NK-92 (cell line): Measurements from ENCODE around the gene ADAMTSL3.
"Not testable (repeated sequence)": the region's sequence is repeated elsewhere in the genome, so short reads cannot be mapped to it uniquely, and the experiment has no call there.

Experiments
- DNase-seq: peaks from one replicate; lab custom pipeline; 2025; ENCODE audit not compliant: unreplicated experiment; lab: John Stamatoyannopoulos, UW

Gene ADAMTSL3

DNA sequence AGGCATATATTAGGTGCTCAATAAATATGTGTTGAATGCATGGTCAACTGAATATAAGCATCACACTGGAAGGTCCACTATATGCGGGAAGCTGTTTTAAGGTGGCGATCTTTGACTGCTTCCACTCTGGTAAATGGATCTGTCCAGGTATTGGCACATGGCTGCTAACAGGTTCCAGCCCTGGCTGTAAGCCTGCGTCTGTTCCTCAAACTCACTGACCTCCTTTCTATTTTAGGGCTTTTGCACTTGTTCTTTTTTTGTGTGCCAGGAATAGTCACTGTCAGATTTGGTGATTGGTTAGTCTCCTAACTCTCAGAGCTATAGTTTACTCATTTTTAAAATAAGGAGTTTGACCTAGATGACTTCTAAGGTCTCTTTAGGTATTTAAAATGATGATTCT is 46.2 kb downstream of the ADAMTSL3 start:
- DNase-seq = no peak

DNA sequence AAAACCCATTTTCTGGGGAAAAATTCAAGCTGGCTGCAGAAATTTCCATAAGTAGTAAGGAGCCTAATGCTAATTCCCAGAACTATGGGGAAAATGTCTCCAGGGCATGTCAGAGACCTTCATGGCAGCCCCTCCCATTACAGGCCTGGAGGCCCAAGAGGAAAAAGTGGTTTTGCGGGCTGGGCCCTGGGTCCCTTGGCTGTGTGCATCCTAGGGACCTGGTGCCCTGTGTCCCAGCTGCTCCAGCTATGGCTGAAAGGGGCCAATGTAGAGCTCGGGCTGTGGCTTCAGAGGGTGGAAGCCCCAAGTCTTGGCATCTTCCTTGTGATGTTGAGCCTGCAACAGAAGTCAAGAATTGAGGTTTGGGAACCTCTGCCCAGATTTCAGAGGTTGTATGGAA is 48.4 kb downstream of the ADAMTSL3 start:
- DNase-seq = not testable (repeated sequence)

DNA sequence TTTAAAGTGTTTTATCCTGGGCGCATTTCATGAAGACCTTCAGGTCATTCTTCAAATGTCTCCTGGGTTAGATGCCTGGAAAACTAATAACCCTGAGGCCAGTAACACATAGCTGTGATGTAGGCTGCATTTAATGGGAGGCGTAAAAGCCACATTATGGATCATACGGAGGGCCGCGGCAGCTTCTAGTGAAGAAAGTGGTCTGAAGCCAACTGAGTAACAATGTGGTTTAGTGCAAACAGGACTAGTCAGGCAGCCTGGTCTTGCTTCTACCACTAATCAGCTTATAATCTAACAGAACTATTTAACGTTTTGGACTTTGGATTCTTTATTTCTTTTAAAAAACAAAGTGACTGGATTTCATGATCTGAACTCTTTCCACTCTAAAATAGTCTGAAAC is 54.4 kb downstream of the ADAMTSL3 start:
- no peak for DNase-seq

DNA sequence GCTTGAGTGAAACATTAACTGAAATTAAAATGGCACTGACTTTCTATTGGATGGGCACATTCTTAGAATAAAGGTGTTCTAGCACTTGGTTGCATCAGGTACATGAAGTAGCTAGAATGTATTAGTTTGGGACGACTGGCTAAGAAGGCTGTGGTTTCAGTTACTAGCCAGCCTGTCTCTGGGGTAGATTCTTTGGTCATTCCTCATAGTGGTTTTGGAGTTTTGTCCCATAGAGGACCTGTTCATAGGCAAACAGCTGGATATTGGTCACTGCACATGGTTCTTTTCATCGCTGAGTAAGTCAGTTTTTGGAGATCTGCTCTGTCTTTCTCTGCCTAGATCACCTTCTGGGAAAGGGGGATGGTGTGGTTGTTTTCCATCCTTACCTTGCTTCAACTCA is 55.3 kb downstream of the ADAMTSL3 start:
- DNase-seq = no peak

DNA sequence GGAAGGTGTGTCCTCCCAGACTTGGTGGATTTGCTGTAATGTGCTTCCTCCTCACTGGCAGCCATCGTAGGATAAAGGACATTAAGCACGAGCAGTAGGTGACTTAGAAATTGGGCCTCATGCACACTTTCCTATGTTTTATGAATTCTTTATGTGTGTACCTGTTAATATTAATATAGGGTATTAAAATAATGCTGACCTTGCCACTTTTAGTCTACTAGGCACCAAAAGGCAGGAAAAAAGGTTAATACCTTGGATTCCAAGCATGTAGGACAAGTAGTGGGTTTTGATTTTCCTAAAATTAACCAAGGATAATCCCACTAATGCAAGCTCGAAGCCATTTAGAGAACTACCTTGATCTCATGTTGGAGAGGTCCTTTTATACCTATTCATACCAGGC is 55.9 kb downstream of the ADAMTSL3 start:
- no peak for DNase-seq

DNA sequence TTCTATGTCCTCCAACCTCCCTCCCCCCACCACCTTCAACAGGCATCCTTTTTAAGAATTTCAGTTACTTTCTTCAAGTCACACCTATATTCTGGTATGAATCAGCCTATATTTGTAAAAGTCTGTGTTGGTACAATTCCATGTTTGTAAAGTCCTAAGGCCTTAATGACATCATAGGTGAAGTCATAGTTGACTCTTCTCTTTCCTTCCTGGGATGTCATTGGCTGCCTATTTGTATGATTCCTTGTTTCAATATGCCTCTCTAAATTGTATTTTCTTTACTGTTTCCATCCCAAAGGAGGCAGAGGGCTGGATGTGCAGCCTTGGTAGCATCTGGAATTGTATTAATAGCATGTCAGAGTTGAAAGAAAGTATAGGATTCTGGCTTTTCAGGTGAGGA is 56.5 kb downstream of the ADAMTSL3 start:
- DNase-seq = no peak

DNA sequence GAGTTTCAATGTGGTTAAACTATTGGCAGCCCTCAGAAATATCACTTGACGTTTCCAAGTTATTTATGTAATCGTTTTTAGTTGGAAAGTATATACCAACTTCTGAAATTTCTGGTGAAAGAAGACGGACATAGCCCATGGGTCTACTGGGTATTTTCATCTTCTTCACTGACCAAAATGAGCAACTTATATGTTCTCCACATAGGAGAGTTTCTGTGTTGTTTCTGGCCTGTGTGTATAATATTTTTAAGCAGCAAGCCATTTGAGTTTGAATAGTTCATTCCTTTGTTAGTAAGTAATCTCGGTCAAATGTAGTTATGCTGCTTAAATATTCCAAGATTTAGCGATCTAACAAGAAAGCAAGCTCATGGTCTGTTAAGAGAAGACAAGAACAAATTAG is 57.3 kb downstream of the ADAMTSL3 start:
- no peak for DNase-seq

DNA sequence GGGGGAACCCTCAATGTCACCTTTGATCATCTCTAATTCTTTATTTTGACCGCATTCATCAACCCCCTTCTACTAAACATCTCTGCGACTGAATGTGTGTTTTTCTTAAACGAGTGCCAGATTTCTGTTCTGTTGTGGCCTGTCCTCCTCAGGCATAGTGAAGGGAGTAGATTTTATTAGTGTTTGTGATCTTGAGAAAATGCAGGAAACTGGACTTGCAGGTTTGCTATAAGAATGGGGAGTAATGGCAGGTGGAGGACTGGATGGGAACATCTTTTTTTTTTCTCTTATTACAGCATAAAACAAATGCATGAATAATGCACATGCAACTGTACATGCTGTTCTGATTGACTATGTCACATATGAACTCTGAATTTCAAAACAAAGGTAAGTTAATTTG is 59.3 kb downstream of the ADAMTSL3 start:
- DNase-seq = no peak

DNA sequence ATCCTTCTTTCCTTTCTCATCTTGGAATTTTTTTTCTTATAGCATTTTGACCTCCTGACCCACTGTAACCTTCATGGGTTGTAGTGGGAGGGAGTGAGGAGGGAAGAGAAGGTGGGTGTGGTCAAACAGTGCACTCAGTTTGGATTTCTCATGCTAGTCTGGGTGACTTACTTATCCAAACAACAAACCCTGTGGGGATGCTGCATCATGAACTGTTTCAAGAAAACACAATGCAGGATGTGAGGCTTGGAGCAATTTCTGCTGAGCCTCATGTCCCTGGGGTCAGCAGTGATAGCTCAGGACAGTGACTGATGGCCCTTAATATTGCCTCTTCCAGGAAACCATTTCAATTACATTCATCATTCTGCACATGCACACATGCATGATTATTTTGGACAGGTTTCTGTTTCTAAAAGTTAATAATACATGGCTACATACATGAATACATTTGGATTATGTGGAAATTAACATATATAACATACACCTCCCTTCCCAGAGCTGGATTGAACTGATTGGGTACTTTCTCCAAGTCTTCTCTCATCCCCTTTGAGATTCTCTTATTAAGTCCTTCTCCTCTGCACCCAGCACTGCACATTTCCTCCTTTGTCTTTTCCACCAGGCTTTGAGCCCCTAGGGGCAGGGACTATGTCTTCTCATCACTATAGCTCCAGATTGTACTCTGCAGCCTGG is 61.2 kb downstream of the ADAMTSL3 start:
- no peak for DNase-seq

DNA sequence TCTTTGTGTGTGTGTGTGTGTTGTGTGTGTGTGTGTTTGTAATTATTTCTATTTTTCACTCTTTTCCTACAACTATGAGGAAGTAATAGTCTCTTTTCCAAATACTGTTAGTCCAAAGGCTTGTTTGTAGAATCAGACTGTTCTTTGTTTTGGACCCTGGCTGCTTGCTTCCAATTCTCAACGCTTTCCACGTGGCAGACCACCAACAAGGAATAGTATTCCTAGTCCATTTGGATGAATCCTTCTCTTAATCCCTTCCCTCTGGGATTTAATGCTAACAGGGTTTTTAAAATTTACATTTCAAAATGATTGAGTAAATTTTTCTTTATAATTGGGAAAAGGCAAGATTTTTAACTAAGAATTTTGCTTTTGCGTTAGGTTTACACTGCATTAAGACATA is 62.7 kb downstream of the ADAMTSL3 start:
- DNase-seq = no peak

DNA sequence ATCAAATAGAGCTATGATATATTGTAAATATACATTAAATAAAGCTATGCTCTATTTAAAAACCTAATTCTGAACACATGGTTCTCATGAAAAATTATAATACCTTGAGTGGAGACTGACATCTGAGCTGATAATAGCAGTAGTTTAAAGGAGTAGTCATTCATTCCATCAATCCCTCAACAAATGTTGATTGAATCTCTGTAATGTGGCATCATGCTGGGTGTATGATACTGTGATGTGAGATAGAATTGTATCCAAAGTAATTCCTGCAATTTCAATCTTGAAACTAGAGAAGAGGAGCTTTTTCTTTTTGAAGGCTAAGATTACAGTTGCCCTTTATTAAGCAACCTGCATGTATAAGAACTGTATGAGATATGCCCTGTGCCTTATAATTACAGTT is 63.1 kb downstream of the ADAMTSL3 start:
- DNase-seq = no peak

DNA sequence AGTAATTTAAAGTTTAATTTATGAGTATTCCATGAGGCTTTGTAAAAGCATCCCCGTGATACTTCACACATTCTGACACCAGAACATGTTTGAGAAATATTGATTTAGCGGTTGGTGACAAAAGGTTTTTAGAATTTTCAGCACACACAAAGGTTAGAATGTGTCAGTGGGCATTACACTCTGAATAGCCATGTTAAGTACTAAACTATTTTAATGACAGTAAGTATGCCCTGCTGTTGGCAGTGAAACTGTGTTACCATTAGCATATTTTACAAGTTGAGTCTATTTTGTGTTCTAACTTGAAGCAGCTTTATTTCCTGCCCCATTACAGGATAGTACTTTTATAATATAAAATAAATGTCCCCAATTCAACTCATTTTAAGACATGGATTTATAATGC is 66.5 kb downstream of the ADAMTSL3 start:
- no peak for DNase-seq

DNA sequence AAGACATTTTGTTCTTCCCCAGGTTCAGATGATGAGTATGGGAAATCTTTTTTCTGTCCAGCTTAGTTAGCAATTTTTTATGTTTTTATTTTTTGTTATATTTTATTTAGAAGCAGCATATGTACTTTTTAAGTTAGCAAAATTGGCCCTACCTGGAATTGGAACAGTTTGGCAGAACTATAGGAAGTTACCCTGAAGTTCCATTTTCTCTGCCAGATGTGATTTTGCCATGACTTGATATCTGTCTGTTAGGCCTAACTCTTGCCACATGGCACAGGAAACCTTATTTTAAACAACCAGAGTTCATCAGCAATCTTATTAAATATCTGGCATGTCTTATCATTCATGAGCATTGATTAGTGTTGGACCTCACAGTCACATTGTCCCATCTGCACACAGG is 67.1 kb downstream of the ADAMTSL3 start:
- DNase-seq = no peak

DNA sequence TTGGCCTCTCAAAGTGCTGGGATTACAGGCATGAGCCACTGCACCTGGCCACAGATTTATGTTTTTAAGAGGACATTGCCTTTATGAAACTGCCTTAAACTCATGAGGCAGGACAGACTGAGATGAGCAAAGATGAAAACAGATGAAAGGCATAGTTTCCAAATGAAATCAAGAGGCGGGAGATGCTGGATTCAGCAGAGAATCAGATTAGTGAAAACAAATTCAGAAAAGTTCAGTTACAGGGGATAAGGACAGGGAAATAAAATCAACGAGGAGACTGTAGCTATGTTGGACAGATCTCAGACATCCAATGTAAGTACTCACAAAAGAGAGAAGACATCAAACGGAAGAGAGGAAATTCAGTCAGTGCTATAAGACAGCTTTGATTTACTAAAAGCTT is 68.1 kb downstream of the ADAMTSL3 start:
- no peak for DNase-seq

DNA sequence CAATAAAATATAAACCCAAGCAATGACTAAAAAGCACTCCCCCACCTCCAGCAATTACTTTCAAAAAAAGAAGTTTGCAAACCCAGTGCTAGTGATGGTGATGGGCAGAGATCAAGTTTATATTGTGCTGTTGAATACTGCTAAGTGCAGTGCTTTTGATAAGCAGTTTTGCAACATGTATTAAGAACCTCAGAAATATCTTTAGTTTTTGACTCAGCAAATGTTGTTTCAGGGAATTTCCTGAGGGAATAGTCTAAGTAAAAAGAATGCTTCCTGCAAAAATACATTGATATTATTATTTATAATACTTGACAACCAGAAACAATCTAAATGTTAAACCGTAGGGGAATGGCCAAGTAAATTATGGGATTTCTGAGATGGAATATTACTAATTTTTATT is 69.3 kb downstream of the ADAMTSL3 start:
- no peak for DNase-seq

DNA sequence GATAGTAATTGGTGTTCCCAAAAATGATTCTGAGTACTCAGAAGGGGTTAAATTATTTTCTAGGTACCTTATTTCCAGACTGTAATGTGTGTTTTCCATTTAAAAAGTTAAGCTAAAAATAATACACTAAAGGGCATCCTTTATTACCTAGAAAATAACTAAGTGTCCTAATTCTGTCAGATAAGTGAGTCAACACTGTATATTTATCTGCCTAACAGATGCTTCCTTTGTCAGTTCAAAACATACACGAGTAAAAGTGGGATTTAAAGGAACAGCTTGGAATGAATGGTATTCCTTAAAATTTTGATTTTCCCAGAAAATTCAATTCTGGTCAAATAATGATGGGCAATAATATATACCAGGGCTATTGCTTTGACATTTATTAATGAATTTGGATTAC is 78.3 kb downstream of the ADAMTSL3 start:
- no peak for DNase-seq

DNA sequence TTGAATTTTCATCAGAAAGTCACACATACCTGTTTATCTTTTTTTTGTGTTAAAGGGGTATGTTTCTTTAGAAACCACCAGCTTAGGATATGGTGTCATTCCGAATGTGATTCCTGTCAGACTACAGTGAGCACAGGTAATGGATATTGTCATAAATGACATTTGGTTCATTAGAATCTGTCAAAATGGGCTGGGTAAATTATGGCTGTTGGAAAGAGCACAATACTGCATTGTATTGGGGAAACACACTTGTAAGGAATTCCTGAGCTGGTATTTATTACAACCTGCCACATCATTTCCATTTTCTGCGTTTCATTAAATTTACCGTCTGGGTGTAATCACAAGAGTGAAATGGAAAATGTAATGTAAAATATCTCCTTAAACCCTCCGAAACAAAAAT is 78.8 kb downstream of the ADAMTSL3 start:
- DNase-seq = no peak

DNA sequence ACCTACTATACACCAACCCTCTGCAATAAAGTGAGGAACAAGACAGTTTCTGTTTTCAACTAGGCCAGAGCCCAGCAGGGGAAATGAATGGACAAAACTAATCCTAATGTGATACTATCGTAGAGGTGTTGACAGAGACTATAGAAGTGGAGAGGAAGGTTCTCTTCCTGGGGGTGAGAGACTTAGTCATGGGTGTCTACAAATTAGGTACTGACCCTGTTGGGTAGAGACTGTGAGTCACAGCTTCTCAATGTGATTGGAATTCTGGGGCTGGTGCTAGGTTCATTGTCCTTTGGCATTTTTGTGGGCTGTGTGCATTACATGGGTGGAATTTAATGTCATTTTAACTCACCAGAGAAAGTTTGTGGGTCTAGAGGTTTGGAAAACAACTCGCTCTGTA is 79.3 kb downstream of the ADAMTSL3 start:
- no peak for DNase-seq

DNA sequence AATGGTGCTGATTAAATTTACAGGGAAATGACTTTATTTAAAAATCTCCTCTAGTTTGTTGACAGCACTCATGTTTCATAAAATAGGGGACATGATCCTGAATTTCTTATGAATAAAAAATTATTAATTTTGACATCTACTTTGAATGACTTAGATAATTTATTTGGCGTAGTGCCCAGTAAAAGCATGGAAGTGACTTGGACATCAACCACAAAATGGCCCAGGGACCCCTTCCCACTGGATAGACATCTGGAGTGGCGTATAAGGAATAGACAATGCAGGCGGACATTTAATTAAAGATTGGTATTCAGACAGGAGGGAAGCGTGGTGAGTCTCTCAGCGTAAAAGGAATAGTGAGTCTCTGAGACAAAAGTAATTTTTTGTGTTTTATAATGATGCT is 79.8 kb downstream of the ADAMTSL3 start:
- DNase-seq = no peak

DNA sequence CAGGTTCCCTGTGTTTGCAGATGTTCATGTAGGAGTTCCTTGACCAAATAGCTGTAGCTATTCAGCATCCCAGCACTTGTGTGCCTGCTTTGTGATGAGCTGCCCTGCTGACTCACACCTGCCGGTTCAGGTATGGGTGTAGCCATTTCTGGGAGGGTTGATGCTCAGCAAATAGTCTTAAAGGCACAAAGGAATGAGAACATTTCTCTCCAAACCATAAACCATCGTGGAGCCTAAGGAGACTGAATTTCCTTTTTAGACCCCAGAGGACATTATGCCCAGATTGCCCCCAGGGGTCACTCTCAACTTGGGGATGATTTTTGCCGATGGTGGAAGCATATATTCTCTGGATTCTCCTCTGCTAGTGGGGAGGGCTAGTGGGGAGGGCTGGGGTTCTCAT is 80.6 kb downstream of the ADAMTSL3 start:
- no peak for DNase-seq

DNA sequence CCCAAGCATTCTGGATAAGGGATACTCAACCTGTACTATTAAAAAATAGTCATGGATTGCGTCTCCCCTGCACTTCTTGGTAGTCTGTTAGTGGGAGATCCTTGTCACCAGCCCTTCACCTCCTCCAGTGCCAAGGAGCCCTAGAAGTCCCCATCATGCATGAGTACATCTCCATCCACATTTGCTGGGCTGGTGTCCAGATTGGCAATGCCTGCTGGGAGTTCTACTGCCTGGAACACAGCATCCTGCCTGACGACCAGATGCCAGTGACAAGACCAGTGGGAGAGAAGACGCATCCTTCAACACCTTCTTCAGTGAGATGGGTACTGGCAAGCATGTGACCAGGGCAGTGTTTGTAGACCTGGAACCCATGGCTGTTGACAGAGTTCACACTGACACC is 85.7 kb downstream of the ADAMTSL3 start:
- DNase-seq = no peak

DNA sequence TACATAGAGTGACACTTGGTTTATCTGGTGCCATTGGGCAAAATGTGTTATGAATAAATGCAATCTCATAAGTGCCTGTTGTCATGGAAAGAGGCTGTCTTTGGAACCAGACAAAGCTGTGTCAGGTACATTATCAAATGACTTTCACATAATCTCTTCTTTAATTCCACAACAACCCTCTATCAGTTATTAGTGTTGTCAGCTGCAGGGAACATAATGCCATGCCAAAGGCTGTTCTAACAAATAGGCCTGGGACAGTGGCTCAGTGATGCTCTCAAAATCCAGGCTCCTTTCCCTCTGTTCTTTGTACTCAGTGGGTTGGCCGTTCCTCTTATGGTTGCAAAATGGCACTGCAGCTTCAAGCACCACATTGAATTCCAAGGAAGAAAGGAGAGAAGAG is 91.8 kb downstream of the ADAMTSL3 start:
- no peak for DNase-seq

DNA sequence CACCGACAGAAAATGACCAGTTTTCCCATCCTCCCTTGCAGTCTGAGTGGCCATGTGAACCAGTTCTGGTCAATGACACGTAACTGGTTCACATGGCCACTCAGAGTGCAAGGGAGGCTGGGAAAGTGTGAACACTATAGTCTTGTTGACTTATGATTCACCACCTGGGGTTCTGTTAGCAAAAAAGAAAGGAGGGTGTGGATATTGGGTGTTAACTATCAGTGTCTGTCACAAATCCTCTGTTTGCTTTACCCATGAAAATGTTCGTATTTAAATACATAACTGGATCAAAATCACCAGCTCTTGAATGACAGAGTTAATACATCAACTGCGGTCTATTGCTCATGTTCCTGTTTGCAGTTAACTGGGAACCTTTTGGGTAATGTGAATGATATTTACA is 92.3 kb downstream of the ADAMTSL3 start:
- no peak for DNase-seq
